ENCODE measurements around the gene PPL. TPM values are rescaled to one million over a fixed set of nuclear protein-coding genes. Genes with fewer than 3 reads are reported as not detected.

The PPL gene
- total and polyA plus RNA-seq, 2 of the 13 experiments (the other 11 are each of a cell fraction or from before 2014, with no cell fraction given), result 5.7 to 6.6 TPM

GRCh38 chr16:4957720-4958509 is 21.0 kb upstream of the PPL start, which contains the start of gene SEC14L5 (continued):
- TF ChIP-seq ISX (CRISPR knock-in tag; conservative IDR thresholded peaks at IDR 0.05), result no peak
- no peak; the same call in 1 of the 2 replicates for TF ChIP-seq DR1 (CRISPR knock-in tag; IDR thresholded peaks at IDR 0.05)
- TF ChIP-seq ZNF550 (CRISPR knock-in tag; IDR thresholded peaks at IDR 0.05; ENCODE audit: borderline replicate concordance), result no peak
- TF ChIP-seq FOXP4 (CRISPR knock-in tag; IDR thresholded peaks at IDR 0.05), result peak; percentile 78
- 0 out of 2 replicates have a peak, but pooled peaks have one; percentile 24 for TF ChIP-seq CEBPG (CRISPR knock-in tag; IDR thresholded peaks at IDR 0.05)
- TF ChIP-seq ZNF432 (CRISPR knock-in tag; IDR thresholded peaks at IDR 0.05; ENCODE audit: borderline replicate concordance), result no peak
- peak; percentile 62 for TF ChIP-seq GATAD2A (CRISPR knock-in tag; IDR thresholded peaks at IDR 0.05)
- TF ChIP-seq STAG1 (CRISPR knock-in tag; IDR thresholded peaks at IDR 0.05), result peak; percentile 46
- 0 out of 2 replicates have a peak, but pooled peaks have one; percentile 30 for TF ChIP-seq ELF3 (CRISPR knock-in tag; IDR thresholded peaks at IDR 0.05)
- TF ChIP-seq ZNF891 (CRISPR knock-in tag; IDR thresholded peaks at IDR 0.05), result peak; percentile 54; the same call in 1 of the 2 replicates
- TF ChIP-seq ZNF546 (CRISPR knock-in tag; conservative IDR thresholded peaks at IDR 0.05), result 0 out of 2 replicates have a peak, but pooled peaks have one; percentile 35
- peak; percentile 37; the same call in 1 of the 2 replicates for TF ChIP-seq NR0B2 (CRISPR knock-in tag; IDR thresholded peaks at IDR 0.05)
- peak; percentile 64; the same call in 1 of the 2 replicates for TF ChIP-seq MIXL1 (CRISPR knock-in tag; IDR thresholded peaks at IDR 0.05)
- no peak for TF ChIP-seq BATF2 (CRISPR knock-in tag; IDR thresholded peaks at IDR 0.05)
- TF ChIP-seq HINFP (CRISPR knock-in tag; IDR thresholded peaks at IDR 0.05; ENCODE audit: low read depth), result peak; percentile 45; the same call in 1 of the 2 replicates
- TF ChIP-seq ZBTB46 (CRISPR knock-in tag; IDR thresholded peaks at IDR 0.05; ENCODE audit: borderline replicate concordance), result no peak
- peak; percentile 74 for TF ChIP-seq MYC (CRISPR knock-in tag; IDR thresholded peaks at IDR 0.05; ENCODE audit: borderline replicate concordance)
- TF ChIP-seq SIX4 (CRISPR knock-in tag; IDR thresholded peaks at IDR 0.05), result peak; percentile 51
- no peak for TF ChIP-seq FOSL1 (CRISPR knock-in tag; IDR thresholded peaks at IDR 0.05; ENCODE audit: borderline replicate concordance)
- TF ChIP-seq TBP (CRISPR knock-in tag; IDR thresholded peaks at IDR 0.05), result no peak
- no peak for TF ChIP-seq ZNF549 (CRISPR knock-in tag; IDR thresholded peaks at IDR 0.05)
- TF ChIP-seq ZNF138 (CRISPR knock-in tag; IDR thresholded peaks at IDR 0.05; ENCODE audit: low read depth), result no peak
- TF ChIP-seq TBX3 (IDR thresholded peaks at IDR 0.05; ENCODE audit: borderline replicate concordance), result peak; percentile 29; the same call in 1 of the 2 replicates
- TF ChIP-seq STAT5B (CRISPR knock-in tag; IDR thresholded peaks at IDR 0.05), result 0 out of 2 replicates have a peak, but pooled peaks have one; percentile 67
- no peak; the same call in 1 of the 2 replicates for TF ChIP-seq ZNF703 (CRISPR knock-in tag; IDR thresholded peaks at IDR 0.05; ENCODE audit: borderline replicate concordance)

Measured in HepG2 (cell line).